Stimulated activated naive CD4-positive, alpha-beta T cell (primary cell): ENCODE measurements around the gene MPZL2.

ENCODE experiments used
- DNase-seq, 6 experiments: peaks; one replicate each; lab custom pipeline; 2025; lab: John Stamatoyannopoulos, UW

MPZL2 gene

GRCh38 chr11:118283756-118284350, 19.8 kb upstream of the MPZL2 start:
- DNase-seq: peak in 1 of 6 experiments; percentile 6

- DNase-seq: no peak
Measured at GRCh38 chr11:118283037-118283636, 19.0 kb upstream of the MPZL2 start.

GRCh38 chr11:118282606-118283005, 18.5 kb upstream of the MPZL2 start:
- DNase-seq: no peak

GRCh38 chr11:118281284-118281683, 17.2 kb upstream of the MPZL2 start:
- no peak for DNase-seq

- no peak for DNase-seq
Measured at GRCh38 chr11:118277312-118277711, 13.2 kb upstream of the MPZL2 start.

- DNase-seq: no peak
Measured at GRCh38 chr11:118276422-118276821, 12.3 kb upstream of the MPZL2 start.

- no peak for DNase-seq
Measured at GRCh38 chr11:118275176-118275575, 11.1 kb upstream of the MPZL2 start.

GRCh38 chr11:118274186-118274585, 10.1 kb upstream of the MPZL2 start:
- no peak for DNase-seq

GRCh38 chr11:118272001-118272400, 7.9 kb upstream of the MPZL2 start:
- no peak for DNase-seq

GRCh38 chr11:118267486-118267885, 3.4 kb upstream of the MPZL2 start:
- DNase-seq: no peak

- no peak for DNase-seq
Measured at GRCh38 chr11:118265954-118266353, 1.9 kb upstream of the MPZL2 start.

- DNase-seq: no peak
Measured at GRCh38 chr11:118264569-118265465, 720 bp upstream of the MPZL2 start.

- no peak for DNase-seq
Measured at GRCh38 chr11:118263112-118263511, 985 bp downstream of the MPZL2 start.

GRCh38 chr11:118260353-118260752, 3.7 kb downstream of the MPZL2 start:
- DNase-seq: no peak

- DNase-seq: no peak
Measured at GRCh38 chr11:118259138-118259537, 5.0 kb downstream of the MPZL2 start.

- no peak for DNase-seq
Measured at GRCh38 chr11:118258410-118258809, 5.7 kb downstream of the MPZL2 start.

- no peak for DNase-seq
Measured at GRCh38 chr11:118252688-118253087, 11.4 kb downstream of the MPZL2 start.

GRCh38 chr11:118251858-118252652, 12.0 kb downstream of the MPZL2 start, which contains the start of gene MPZL3:
MPZL3 (minus strand) TSS chr11:118252365; CDS start chr11:118252294, 71 bp downstream.
- peak; percentile 63 to 90 (median 86) for DNase-seq

- DNase-seq: no peak
Measured at GRCh38 chr11:118247041-118247440, 17.1 kb downstream of the MPZL2 start.

GRCh38 chr11:118245936-118246562, 18.0 kb downstream of the MPZL2 start:
- no peak for DNase-seq

- DNase-seq: no peak
Measured at GRCh38 chr11:118243993-118244762, 19.9 kb downstream of the MPZL2 start.
